Left ventricle myocardium inferior (tissue), 1 donor: ENCODE results near the gene NEDD4L. TPM values are rescaled to one million over a fixed set of nuclear protein-coding genes. Genes with fewer than 3 reads are reported as not detected.

Experiments used
- DNase-seq: peaks from one replicate; pipeline ENCODE4 v3.0.0-alpha.2; 2020
- H3K27ac ChIP-seq: fragments of 200-600 bp; replicated peaks from 2 replicates; pipeline ENCODE4 v1.8.0; 2021
- H3K27me3 ChIP-seq: fragments of 200-600 bp; 2 replicates; pipeline ENCODE4 v1.8.0; 2021; ENCODE audit warnings: low read depth
- H3K36me3 ChIP-seq: fragments of 200-600 bp; 2 replicates; pipeline ENCODE4 v1.8.0; 2021
- H3K4me1 ChIP-seq: fragments of 200-600 bp; 2 replicates; pipeline ENCODE4 v1.8.0; 2021
- H3K4me3 ChIP-seq: fragments of 200-600 bp; 2 replicates; pipeline ENCODE4 v1.8.0; 2021; ENCODE audit warnings: mild to moderate bottlenecking, moderate library complexity
- H3K9me3 ChIP-seq: fragments of 200-600 bp; replicated peaks from 2 replicates; pipeline ENCODE4 v1.8.0; 2021
- intact Hi-C: fragments of 100-400 bp; cut with micrococcal nuclease; formaldehyde crosslinking; loops from one replicate; pipeline ENCODE4 v1.11.0; 2022
- total RNA-seq: library from RNA; stranded (reverse); fragmentation: NEBNext Ultra II Directional; extraction: Animal tissue kit (Norgen Biotek cat#: 25700); gene quantifications from one replicate; pipeline ENCODE4 v1.2.1, GENCODE V29; 2021
- TF ChIP-seq, protein P1 (sequence below): fragments of 200-600 bp; IDR thresholded peaks from 2 replicates; pipeline ENCODE4 v1.8.0; 2021; ENCODE audit warnings: antibody characterized with exemption, mild to moderate bottlenecking, borderline replicate concordance
- donor health status: DM: no; HTN: yes; CAD: no; lungs with severe emphysema.

The NEDD4L gene
- total RNA-seq, 1 donor from 2014 or later: 45.8 TPM

DNA sequence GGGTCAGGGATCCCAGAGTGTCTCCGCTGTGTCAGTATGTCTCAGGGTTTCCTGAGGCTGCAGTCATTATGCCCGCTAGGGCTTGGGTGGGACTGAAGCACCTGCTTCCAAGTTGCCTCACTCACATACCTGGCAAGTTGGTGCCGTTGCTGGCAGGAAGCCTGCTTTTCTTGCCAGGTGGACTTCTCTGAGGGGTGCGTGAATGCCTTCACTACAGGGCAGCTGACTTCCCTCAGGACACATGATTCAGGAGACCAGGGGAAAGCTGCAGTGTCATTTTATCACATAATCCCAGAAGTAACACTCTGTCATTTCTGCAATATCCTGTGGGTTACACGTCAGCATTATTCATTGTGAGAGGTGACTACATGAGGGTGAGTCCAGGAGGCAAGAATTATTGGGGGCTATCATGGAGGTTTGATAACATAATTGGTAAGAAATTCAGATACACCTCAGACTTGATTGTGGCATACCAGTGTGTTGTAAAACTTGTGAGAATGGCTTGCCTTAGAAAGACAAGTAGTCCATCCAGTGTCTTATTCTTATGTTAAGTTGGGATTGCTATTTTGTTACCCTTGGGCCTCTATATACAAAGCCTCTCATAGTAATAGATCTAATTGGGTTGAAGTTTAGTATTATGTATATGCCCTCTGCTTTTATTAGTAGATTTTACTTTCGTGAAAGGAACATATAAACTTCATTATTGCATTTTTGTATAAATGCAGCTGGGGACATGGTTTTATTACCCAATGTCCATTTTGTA lies 44.1 kb downstream of the NEDD4L start:
- TF ChIP-seq, protein P1, sequence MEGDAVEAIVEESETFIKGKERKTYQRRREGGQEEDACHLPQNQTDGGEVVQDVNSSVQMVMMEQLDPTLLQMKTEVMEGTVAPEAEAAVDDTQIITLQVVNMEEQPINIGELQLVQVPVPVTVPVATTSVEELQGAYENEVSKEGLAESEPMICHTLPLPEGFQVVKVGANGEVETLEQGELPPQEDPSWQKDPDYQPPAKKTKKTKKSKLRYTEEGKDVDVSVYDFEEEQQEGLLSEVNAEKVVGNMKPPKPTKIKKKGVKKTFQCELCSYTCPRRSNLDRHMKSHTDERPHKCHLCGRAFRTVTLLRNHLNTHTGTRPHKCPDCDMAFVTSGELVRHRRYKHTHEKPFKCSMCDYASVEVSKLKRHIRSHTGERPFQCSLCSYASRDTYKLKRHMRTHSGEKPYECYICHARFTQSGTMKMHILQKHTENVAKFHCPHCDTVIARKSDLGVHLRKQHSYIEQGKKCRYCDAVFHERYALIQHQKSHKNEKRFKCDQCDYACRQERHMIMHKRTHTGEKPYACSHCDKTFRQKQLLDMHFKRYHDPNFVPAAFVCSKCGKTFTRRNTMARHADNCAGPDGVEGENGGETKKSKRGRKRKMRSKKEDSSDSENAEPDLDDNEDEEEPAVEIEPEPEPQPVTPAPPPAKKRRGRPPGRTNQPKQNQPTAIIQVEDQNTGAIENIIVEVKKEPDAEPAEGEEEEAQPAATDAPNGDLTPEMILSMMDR: no peak
- no peak overlapping the region for H3K4me3 ChIP-seq
- DNase-seq: no peak
- no peaks in the 10 kb centered on the region for H3K36me3 ChIP-seq
- H3K27me3 ChIP-seq: no peaks in the 10 kb centered on the region
- no peak overlapping the region for H3K27ac ChIP-seq
- no peaks in the 10 kb centered on the region for H3K4me1 ChIP-seq
- peaks cover 13% of the 10 kb centered on the region for H3K9me3 ChIP-seq
- intact Hi-C loops: no loop called here

DNA sequence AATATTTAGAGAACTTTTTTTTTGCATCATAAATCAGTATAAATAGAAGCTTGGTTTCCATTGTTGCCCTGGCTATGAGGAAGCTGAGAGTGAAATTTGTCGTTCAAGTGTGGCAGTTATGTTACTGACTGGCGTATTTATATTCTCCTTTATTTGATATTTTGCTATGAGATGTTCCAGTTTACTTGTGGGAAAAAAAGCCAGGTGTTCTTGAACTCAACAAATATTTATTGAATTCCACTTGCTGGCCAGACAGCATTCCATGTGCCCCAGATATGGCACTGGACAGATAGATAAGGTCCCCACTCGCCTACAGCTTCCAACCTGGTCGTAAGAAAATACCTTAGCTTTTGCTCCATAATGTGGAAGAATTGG lies 44.7 kb downstream of the NEDD4L start:
- TF ChIP-seq, protein P1: no peak
- Histone ChIP-seq H3K27ac (no peak overlapping the region), H3K36me3 (no peaks in the 10 kb centered on the region), H3K27me3 (no peaks in the 10 kb centered on the region), H3K4me3 (no peak overlapping the region), H3K9me3 (peaks cover 13% of the 10 kb centered on the region), H3K4me1 (no peaks in the 10 kb centered on the region)
- DNase-seq: no peak
- intact Hi-C loops: no loop called here

DNA sequence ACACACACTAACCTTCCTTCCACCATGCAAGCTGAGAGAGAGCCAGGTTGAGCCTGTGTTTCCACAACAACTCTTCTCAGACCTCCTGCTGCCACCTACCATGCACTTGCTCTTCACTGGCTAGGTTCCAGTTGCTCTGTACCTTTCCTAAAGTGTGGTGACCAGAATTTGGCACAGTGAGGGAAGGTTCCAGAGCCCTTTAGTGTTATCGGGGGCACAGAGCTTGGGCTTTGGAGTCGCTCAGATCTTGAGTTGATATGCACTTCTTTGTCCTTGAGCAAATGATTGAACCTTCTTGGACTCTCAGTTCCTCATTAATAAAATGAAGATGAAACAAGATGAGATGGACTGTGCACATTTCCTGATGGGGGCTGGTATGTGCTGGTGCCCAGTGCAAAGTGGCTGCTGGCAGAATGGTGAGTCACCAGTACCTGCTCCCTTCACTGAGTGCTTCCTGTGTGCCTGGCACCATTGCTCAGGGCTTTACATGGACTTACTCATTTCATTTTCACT lies 47.1 kb downstream of the NEDD4L start:
- intact Hi-C loops: no loop called here
- Histone ChIP-seq H3K27ac (no peak overlapping the region), H3K27me3 (no peaks in the 10 kb centered on the region), H3K4me3 (no peak overlapping the region), H3K36me3 (no peaks in the 10 kb centered on the region), H3K4me1 (no peaks in the 10 kb centered on the region), H3K9me3 (peaks cover 12% of the 10 kb centered on the region)
- TF ChIP-seq, protein P1: no peak
- DNase-seq: no peak

DNA sequence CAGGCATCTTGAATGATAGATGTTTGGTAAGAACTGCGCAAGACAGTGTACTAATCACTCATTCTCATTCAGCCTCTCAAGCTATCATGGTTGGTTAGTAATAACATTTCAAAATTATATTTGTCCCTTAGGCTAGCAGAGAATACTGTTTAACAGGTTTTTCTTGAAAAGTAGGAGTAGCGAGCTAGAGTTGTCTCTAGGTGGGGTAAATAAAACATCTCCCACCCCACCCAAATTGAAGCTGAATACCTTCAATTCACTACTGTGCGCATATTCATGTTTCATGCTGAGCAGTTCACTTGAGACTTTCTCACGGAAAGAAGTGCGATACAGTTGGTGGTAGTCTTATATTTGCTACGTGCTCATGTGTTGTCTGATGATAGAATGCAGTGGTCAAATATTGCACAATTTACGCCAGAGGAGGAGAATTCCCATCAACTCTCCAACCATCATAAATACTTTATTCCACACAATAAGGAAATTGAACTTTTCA lies 49.3 kb downstream of the NEDD4L start:
- intact Hi-C loops: no loop called here
- no peak overlapping the region for H3K4me3 ChIP-seq
- H3K36me3 ChIP-seq: no peaks in the 10 kb centered on the region
- DNase-seq: no peak
- H3K27ac ChIP-seq: no peak overlapping the region
- TF ChIP-seq, protein P1: no peak
- no peaks in the 10 kb centered on the region for H3K9me3 ChIP-seq
- peaks cover 14% of the 10 kb centered on the region for H3K4me1 ChIP-seq
- no peaks in the 10 kb centered on the region for H3K27me3 ChIP-seq

DNA sequence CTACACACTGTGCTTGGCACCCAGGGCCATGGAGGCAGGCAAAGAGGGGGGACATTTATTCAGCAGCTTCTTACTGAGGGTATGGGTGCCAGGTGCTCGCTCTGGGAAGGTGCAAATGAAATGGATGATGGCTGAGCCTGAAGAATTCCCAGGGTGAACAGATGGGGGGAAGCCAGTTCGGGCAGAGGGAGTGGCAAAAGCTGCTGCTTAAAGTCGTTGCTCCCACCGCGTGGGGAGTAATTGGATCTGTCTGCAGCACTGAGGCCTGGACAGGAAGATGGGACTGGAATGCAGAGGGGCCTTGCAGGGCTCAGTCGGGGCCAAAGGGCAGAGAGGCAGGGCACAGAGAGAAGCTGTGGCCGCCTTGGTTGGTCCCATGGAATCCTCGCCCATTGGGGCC lies 51.2 kb downstream of the NEDD4L start:
- intact Hi-C loops: no loop called here
- TF ChIP-seq, protein P1: no peak

More for the DNA sequence above, 51.2 kb downstream of the NEDD4L start:
- H3K4me1 ChIP-seq: peaks cover 14% of the 10 kb centered on the region
- no peak overlapping the region for H3K27ac ChIP-seq
- H3K9me3 ChIP-seq: no peaks in the 10 kb centered on the region
- H3K27me3 ChIP-seq: no peaks in the 10 kb centered on the region
- no peak overlapping the region for H3K4me3 ChIP-seq
- H3K36me3 ChIP-seq: no peaks in the 10 kb centered on the region
- no peak for DNase-seq
